Uterus (tissue), 2 donors: Measurements from ENCODE around the gene RASA3.

Source experiments
- POLR2A ChIP-seq, 2 donors: fragments of 450-650 bp; IDR thresholded peaks; one replicate each; pipeline ENCODE4 v1.6.1; 2016; ENCODE audit warnings: antibody characterized with exemption in 2 of 2, mild to moderate bottlenecking in 1 of 2, moderate library complexity in 1 of 2
- TF ChIP-seq, protein P1 (sequence below), 4 experiments: fragments of 200-600 bp in 2 of 4; fragments of 450-650 bp in 2 of 4; sonication (generic) in 2 of 4; IDR thresholded peaks; one replicate each; pipeline ENCODE4 v1.5.1; 2016 to 2019; ENCODE audit warnings: antibody characterized with exemption in 4 of 4, mild to moderate bottlenecking in 2 of 4, moderate library complexity in 1 of 4

DNA sequence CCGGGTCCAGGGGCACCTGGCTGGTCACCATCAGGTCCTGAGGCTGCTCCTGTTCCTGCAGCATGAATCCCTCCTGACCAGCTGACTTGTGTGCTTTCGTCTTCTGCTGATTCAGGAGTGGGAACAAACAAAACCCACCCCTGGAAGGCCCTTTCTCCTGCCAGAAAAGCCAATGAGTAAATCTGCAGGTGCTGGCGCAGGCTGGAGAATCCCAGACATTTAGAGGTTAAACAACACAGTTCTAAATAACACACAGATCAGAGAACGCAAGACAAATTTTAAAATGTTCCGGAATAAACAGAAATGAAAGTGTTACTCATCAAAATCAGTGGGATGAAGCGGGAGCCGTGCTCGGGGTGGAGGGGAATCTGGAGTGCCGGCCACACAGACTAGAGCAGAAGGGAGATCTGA, 97.9 kb downstream of the RASA3 start:
- TF ChIP-seq, protein P1, sequence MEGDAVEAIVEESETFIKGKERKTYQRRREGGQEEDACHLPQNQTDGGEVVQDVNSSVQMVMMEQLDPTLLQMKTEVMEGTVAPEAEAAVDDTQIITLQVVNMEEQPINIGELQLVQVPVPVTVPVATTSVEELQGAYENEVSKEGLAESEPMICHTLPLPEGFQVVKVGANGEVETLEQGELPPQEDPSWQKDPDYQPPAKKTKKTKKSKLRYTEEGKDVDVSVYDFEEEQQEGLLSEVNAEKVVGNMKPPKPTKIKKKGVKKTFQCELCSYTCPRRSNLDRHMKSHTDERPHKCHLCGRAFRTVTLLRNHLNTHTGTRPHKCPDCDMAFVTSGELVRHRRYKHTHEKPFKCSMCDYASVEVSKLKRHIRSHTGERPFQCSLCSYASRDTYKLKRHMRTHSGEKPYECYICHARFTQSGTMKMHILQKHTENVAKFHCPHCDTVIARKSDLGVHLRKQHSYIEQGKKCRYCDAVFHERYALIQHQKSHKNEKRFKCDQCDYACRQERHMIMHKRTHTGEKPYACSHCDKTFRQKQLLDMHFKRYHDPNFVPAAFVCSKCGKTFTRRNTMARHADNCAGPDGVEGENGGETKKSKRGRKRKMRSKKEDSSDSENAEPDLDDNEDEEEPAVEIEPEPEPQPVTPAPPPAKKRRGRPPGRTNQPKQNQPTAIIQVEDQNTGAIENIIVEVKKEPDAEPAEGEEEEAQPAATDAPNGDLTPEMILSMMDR (IDR thresholded peaks at IDR 0.05): no peak
- no peak for TF ChIP-seq POLR2A (IDR thresholded peaks at IDR 0.05)
